CD4-positive, alpha-beta memory T cell (primary cell): Measurements from ENCODE around the gene TSPAN10. TPM values are rescaled to one million over a fixed set of nuclear protein-coding genes. Genes with fewer than 3 reads are reported as not detected.
"Not testable (repeated sequence)": the region's sequence is repeated elsewhere in the genome, so short reads cannot be mapped to it uniquely, and the experiment has no call there.

ENCODE experiments used
- CTCF ChIA-PET: fragments of 350-600 bp; sonication (Branson Sonifier 250); formaldehyde crosslinking; loops from one replicate; lab custom pipeline; 2021; ENCODE audit warnings: inconsistent platforms; ENCODE audit not compliant: partially characterized antibody; lab: Charles Lee
- POLR2A ChIA-PET: fragments of 350-600 bp; sonication (Branson Sonifier 250); formaldehyde crosslinking; loops from one replicate; lab custom pipeline; 2021; ENCODE audit not compliant: partially characterized antibody; lab: Charles Lee
- DNase-seq, 5 donors: peaks; one replicate each; pipeline versions ENCODE4 v3.0.0 to v3.0.0-alpha.2; 2020 to 2022; ENCODE audit warnings: mixed read lengths in 1 of 5
- H3K27ac ChIP-seq: one replicate; pipeline ENCODE4 v1.7.0; 2013; ENCODE audit warnings: low read depth, low read length
- H3K27me3 ChIP-seq: 2 replicates; pipeline ENCODE4 v1.7.0; 2013; ENCODE audit warnings: mild to moderate bottlenecking, low read length, moderate library complexity; ENCODE audit not compliant: insufficient read depth
- H3K36me3 ChIP-seq: 2 replicates; pipeline ENCODE4 v1.7.0; 2013; ENCODE audit warnings: mild to moderate bottlenecking, low read length, moderate library complexity; ENCODE audit not compliant: insufficient read depth
- H3K4me1 ChIP-seq: 2 replicates; pipeline ENCODE4 v1.7.0; 2013; ENCODE audit warnings: mild to moderate bottlenecking, low read length, moderate library complexity; ENCODE audit not compliant: insufficient read depth
- H3K4me3 ChIP-seq, 2 donors: one replicate each; pipeline ENCODE4 v1.7.0; 2013; ENCODE audit warnings: low read length in 2 of 2, mild to moderate bottlenecking in 1 of 2
- H3K9me3 ChIP-seq, 2 donors: one replicate each; pipeline ENCODE4 v1.7.0; 2013; ENCODE audit warnings: low read length in 2 of 2, control low read depth in 1 of 2; ENCODE audit not compliant: control insufficient read depth in 1 of 2
- H3K27ac Mint-ChIP-seq, 7 donors: one replicate each; pipeline ENCODE4 v1.8.0; 2020 to 2021; ENCODE audit warnings: mixed read lengths in 7 of 7, mild to moderate bottlenecking in 6 of 7, inconsistent platforms in 3 of 7, moderate library complexity in 3 of 7
- H3K27me3 Mint-ChIP-seq, 2 donors: one replicate each; pipeline ENCODE4 v1.8.0; 2020 to 2021; ENCODE audit warnings: mixed read lengths in 2 of 2
- H3K36me3 Mint-ChIP-seq, 2 donors: one replicate each; pipeline ENCODE4 v1.8.0; 2020 to 2021; ENCODE audit warnings: mixed read lengths in 2 of 2, inconsistent platforms in 1 of 2, mild to moderate bottlenecking in 1 of 2
- H3K4me1 Mint-ChIP-seq, 4 donors: one replicate each; pipeline ENCODE4 v1.8.0; 2020 to 2021; ENCODE audit warnings: mixed read lengths in 4 of 4, mild to moderate bottlenecking in 1 of 4
- H3K4me3 Mint-ChIP-seq, 8 donors: one replicate each; pipeline ENCODE4 v1.8.0; 2020 to 2021; ENCODE audit warnings: mixed read lengths in 8 of 8, mild to moderate bottlenecking in 7 of 8, moderate library complexity in 6 of 8, inconsistent platforms in 3 of 8
- H3K9me3 Mint-ChIP-seq, 8 donors: one replicate each; pipeline ENCODE4 v1.8.0; 2020 to 2021; ENCODE audit warnings: mixed read lengths in 8 of 8, mild to moderate bottlenecking in 5 of 8, inconsistent platforms in 3 of 8, moderate library complexity in 1 of 8
- intact Hi-C: fragments of 100-400 bp; cut with micrococcal nuclease; formaldehyde crosslinking; loops from one replicate; pipeline ENCODE4 v1.15.1; 2023
- polyA plus RNA-seq, 2 donors: library from polyadenylated mRNA; unstranded; fragments of 300-500 nt; fragmentation: Illumina TruSeq; gene quantifications; one replicate each; pipeline ENCODE4 v1.2.3, GENCODE V29; 2021
- total RNA-seq, 2 experiments: library from RNA; stranded (reverse); gene quantifications; one replicate each; pipeline ENCODE4 v1.2.3, GENCODE V29; 2021

The TSPAN10 gene
- total and polyA plus RNA-seq, 4 experiments from 2014 or later: 0.10 to 1.2 (median 0.65) TPM

GRCh38 chr17:81612172-81612970 lies 24.6 kb upstream of the TSPAN10 start:
- Mint-ChIP-seq H3K27ac (peak overlapping the region in 3 of 7 donors; percentile 8 to 43 (median 42)), H3K36me3 (peaks cover 37 to 57% of the 10 kb centered on the region in 2 donors), H3K4me1 (peaks cover 15 to 32% (median 19%) of the 10 kb centered on the region in 4 donors), H3K9me3 (no peaks in the 10 kb centered on the region), H3K4me3 (no peak overlapping the region), H3K27me3 (no peaks in the 10 kb centered on the region)
- Histone ChIP-seq H3K4me3 (no peak overlapping the region), H3K27me3 (no peaks in the 10 kb centered on the region), H3K4me1 (peaks cover 17% of the 10 kb centered on the region), H3K9me3 (no peaks in the 10 kb centered on the region), H3K36me3 (peaks cover 52% of the 10 kb centered on the region), H3K27ac (no peak overlapping the region)
- POLR2A ChIA-PET: no interaction called here
- DNase-seq: no peak
- intact Hi-C loops: no loop called here
- CTCF ChIA-PET: interaction anchor here (0.6 to 3.7 kb wide), 2 partner anchors 11 kb away, joined by 4 to 11 read pairs; no protein-coding TSS in a partner anchor

DNA sequence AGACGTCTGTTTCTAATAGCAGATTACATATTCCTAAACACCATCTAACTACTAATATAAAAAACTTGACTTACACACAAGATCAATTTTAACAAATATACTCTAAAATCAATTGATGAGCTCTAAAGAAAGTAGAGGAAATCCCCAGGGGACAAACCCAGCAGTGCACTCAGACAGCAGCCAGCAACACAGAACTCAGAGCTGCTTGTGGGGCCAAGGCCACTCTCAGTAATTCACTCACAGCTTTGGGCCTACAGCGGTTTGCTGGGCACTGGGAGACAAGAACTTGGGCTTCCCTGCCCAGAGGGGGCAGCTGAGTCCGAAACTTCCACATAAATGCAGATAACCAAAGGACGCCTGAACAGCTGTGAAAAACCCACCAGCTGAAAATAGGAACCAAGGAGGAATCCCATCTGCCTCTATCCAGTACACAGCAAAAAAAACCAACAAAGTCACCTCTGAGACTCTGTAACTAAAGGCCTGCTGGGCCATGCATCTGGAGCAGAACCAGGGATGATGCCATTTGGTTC lies 21.5 kb upstream of the TSPAN10 start:
- peaks cover 34% of the 10 kb centered on the region for H3K36me3 ChIP-seq

GRCh38 chr17:81616877-81617276 lies 20.1 kb upstream of the TSPAN10 start:
- H3K4me3 ChIP-seq: no peak overlapping the region
- POLR2A ChIA-PET: no interaction called here
- Mint-ChIP-seq H3K4me3 (no peak overlapping the region), H3K9me3 (no peaks in the 10 kb centered on the region), H3K4me1 (peaks cover 15 to 44% (median 21%) of the 10 kb centered on the region in 4 donors), H3K36me3 (peaks cover 48 to 62% of the 10 kb centered on the region in 2 donors), H3K27ac (no peak overlapping the region), H3K27me3 (no peaks in the 10 kb centered on the region)
- CTCF ChIA-PET: no interaction called here
- peaks cover 43% of the 10 kb centered on the region for H3K36me3 ChIP-seq
- no peaks in the 10 kb centered on the region for H3K9me3 ChIP-seq
- intact Hi-C loops: no loop called here
- no peaks in the 10 kb centered on the region for H3K27me3 ChIP-seq
- peaks cover 17% of the 10 kb centered on the region for H3K4me1 ChIP-seq
- no peak overlapping the region for H3K27ac ChIP-seq
- no peak for DNase-seq

More for the DNA sequence above, 21.5 kb upstream of the TSPAN10 start:
- DNase-seq: no peak
- peak overlapping the region in 2 of 8 donors; percentile 1 to 49 for H3K4me3 Mint-ChIP-seq
- CTCF ChIA-PET: interaction anchor here (3.7 kb wide), 1 partner anchor 14 kb away, joined by 11 read pairs; no protein-coding TSS in a partner anchor
- Histone ChIP-seq H3K4me3 (no peak overlapping the region), H3K4me1 (peaks cover 17% of the 10 kb centered on the region), H3K27me3 (no peaks in the 10 kb centered on the region), H3K27ac (no peak overlapping the region), H3K9me3 (no peaks in the 10 kb centered on the region)
- peaks cover 15 to 36% (median 20%) of the 10 kb centered on the region in 4 donors for H3K4me1 Mint-ChIP-seq
- no peaks in the 10 kb centered on the region for H3K27me3 Mint-ChIP-seq
- peak overlapping the region in 4 of 7 donors; percentile 37 to 92 (median 63) for H3K27ac Mint-ChIP-seq
- POLR2A ChIA-PET: no interaction called here
- intact Hi-C loops: no loop called here
- peaks cover 35 to 49% of the 10 kb centered on the region in 2 donors for H3K36me3 Mint-ChIP-seq
- no peaks in the 10 kb centered on the region for H3K9me3 Mint-ChIP-seq

DNA sequence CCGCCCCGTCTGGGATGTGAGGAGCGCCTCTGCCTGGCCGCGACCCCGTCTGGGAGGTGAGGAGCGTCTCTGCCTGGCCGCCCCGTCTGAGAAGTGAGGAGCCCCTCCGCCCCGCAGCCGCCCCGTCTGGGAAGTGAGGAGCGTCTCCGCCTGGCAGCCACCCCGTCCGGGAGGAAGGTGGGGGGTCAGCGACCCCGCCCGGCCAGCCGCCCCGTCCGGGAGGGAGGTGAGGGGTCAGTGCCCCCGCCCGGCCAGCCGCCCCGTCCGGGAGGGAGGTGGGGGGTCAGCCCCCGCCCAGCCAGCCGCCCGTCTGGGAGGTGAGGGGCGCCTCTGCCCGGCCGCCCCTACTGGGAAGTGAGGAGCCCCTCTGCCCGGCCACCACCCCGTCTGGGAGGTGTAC lies 18.7 kb upstream of the TSPAN10 start:
- Mint-ChIP-seq H3K36me3 (peaks cover 43 to 55% of the 10 kb centered on the region in 2 donors), H3K4me1 (peaks cover 15 to 40% (median 19%) of the 10 kb centered on the region in 4 donors)
- H3K27ac Mint-ChIP-seq, DNase-seq, CTCF ChIA-PET, POLR2A ChIA-PET, H3K27me3 ChIP-seq, H3K27ac ChIP-seq, intact Hi-C loops, H3K27me3 Mint-ChIP-seq, H3K4me3 Mint-ChIP-seq, H3K9me3 Mint-ChIP-seq, H3K4me3 ChIP-seq, H3K9me3 ChIP-seq: not testable (repeated sequence)
- Histone ChIP-seq H3K4me1 (peaks cover 17% of the 10 kb centered on the region), H3K36me3 (peaks cover 35% of the 10 kb centered on the region)

- H3K9me3 Mint-ChIP-seq: peaks cover 0 to 8% (median 1%) of the 10 kb centered on the region in 8 donors
These were observed 15.4 kb upstream of the TSPAN10 start for GRCh38 chr17:81621494-81622130.

GRCh38 chr17:81630274-81630673 lies 6.7 kb upstream of the TSPAN10 start:
- Histone ChIP-seq H3K27me3 (no peaks in the 10 kb centered on the region), H3K27ac (no peak overlapping the region), H3K36me3 (peaks cover 15% of the 10 kb centered on the region), H3K4me1 (peaks cover 23% of the 10 kb centered on the region), H3K9me3 (no peaks in the 10 kb centered on the region), H3K4me3 (no peak overlapping the region)
- DNase-seq: no peak
- peaks cover 17 to 39% of the 10 kb centered on the region in 2 donors for H3K36me3 Mint-ChIP-seq
- H3K27me3 Mint-ChIP-seq: no peaks in the 10 kb centered on the region
- CTCF ChIA-PET: no interaction called here
- H3K9me3 Mint-ChIP-seq: peaks cover 0 to 3% (median 0%) of the 10 kb centered on the region in 8 donors
- H3K4me3 Mint-ChIP-seq: no peak overlapping the region
- POLR2A ChIA-PET: no interaction called here
- peaks cover 5 to 19% (median 7%) of the 10 kb centered on the region in 4 donors for H3K4me1 Mint-ChIP-seq
- intact Hi-C loops: no loop called here
- H3K27ac Mint-ChIP-seq: peak overlapping the region in 1 of 7 donors; percentile 25

More at GRCh38 chr17:81621494-81622130, 15.4 kb upstream of the TSPAN10 start:
- Histone ChIP-seq H3K27ac (no peak overlapping the region), H3K27me3 (no peaks in the 10 kb centered on the region), H3K9me3 (no peaks in the 10 kb centered on the region), H3K36me3 (peaks cover 40% of the 10 kb centered on the region), H3K4me1 (no peaks in the 10 kb centered on the region), H3K4me3 (no peak overlapping the region)
- CTCF ChIA-PET: interaction anchor here (1.2 to 2.6 kb wide), 2 partner anchors 18 to 21 kb away, joined by 3 to 12 read pairs; no protein-coding TSS in a partner anchor
- POLR2A ChIA-PET: no interaction called here
- intact Hi-C loops: no loop called here
- DNase-seq: no peak
- H3K4me3 Mint-ChIP-seq: no peak overlapping the region
- no peaks in the 10 kb centered on the region for H3K27me3 Mint-ChIP-seq
- peaks cover 0 to 22% (median 12%) of the 10 kb centered on the region in 4 donors for H3K4me1 Mint-ChIP-seq
- H3K36me3 Mint-ChIP-seq: peaks cover 47 to 54% of the 10 kb centered on the region in 2 donors
- no peak overlapping the region for H3K27ac Mint-ChIP-seq

DNA sequence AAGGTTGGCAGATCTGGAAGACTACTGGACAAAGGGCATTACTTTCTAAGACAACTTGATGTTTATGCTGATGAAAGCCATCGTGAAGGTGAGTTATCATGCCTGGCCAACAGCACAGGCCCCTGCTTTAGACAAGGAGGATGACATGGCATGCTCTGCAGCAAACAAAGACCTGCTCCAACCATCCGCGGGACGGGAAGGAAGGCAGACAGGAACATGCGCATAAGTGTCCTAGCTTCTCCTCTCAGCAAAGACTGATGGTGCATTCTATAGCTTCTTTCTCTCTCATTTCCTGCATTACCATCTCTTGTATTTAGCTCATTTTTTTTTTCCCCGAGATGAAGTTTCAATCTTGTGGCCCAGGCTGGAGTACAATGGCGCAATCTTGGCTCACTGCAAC lies 5.5 kb upstream of the TSPAN10 start:
- DNase-seq: no peak
- peaks cover 11 to 31% (median 16%) of the 10 kb centered on the region in 4 donors for H3K4me1 Mint-ChIP-seq
- H3K4me3 ChIP-seq: no peak overlapping the region
- H3K4me1 ChIP-seq: peaks cover 34% of the 10 kb centered on the region
- H3K4me3 Mint-ChIP-seq: no peak overlapping the region
- peaks cover 9 to 31% of the 10 kb centered on the region in 2 donors for H3K36me3 Mint-ChIP-seq
- no peaks in the 10 kb centered on the region for H3K9me3 ChIP-seq
- ChIA-PET CTCF (no interaction called here), POLR2A (no interaction called here)
- no peak overlapping the region for H3K27ac ChIP-seq
- peaks cover 8% of the 10 kb centered on the region for H3K36me3 ChIP-seq
- H3K9me3 Mint-ChIP-seq: no peaks in the 10 kb centered on the region
- intact Hi-C loops: no loop called here
- H3K27me3 ChIP-seq: no peaks in the 10 kb centered on the region
- no peaks in the 10 kb centered on the region for H3K27me3 Mint-ChIP-seq
- H3K27ac Mint-ChIP-seq: peak overlapping the region in 2 of 7 donors; percentile 23 to 43
